Stomach (tissue), 4 donors: Measurements from ENCODE around the gene SH3YL1.

Experiments
- EP300 ChIP-seq: sonication (generic); formaldehyde crosslinking; IDR thresholded peaks from one replicate; pipeline ENCODE4 v1.6.1; 2017; ENCODE audit warnings: antibody characterized with exemption
- TF ChIP-seq, protein P1 (sequence below), 7 experiments: fragments of 450-650 bp in 4 of 7; fragments of 200-600 bp in 3 of 7; sonication (generic) in 3 of 7; IDR thresholded peaks; one replicate each; pipeline ENCODE4 v1.5.1; 2016 to 2019; ENCODE audit warnings: antibody characterized with exemption in 7 of 7, control low read depth in 2 of 7, mild to moderate bottlenecking in 1 of 7

DNA sequence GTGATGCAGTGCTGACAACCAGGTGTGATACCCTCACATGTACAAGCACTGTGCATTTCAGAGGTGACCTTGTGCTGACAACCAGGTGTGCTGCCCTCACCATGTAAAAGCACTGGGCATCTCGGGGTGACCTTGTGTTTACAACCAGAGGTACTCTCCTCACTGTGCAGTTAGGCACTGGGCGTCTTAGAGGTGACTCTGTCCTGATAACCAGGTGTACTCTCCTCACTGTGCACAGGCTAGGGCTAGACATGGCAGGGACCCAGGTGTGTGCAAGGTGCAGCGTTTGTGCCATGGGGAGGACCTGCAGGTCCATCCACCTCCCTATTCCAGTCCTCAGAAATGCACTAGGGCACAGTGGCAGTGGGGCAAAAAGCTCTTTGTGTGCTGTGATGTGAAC is 32.5 kb upstream of the SH3YL1 start:
- TF ChIP-seq EP300 = no peak
- TF ChIP-seq, protein P1, sequence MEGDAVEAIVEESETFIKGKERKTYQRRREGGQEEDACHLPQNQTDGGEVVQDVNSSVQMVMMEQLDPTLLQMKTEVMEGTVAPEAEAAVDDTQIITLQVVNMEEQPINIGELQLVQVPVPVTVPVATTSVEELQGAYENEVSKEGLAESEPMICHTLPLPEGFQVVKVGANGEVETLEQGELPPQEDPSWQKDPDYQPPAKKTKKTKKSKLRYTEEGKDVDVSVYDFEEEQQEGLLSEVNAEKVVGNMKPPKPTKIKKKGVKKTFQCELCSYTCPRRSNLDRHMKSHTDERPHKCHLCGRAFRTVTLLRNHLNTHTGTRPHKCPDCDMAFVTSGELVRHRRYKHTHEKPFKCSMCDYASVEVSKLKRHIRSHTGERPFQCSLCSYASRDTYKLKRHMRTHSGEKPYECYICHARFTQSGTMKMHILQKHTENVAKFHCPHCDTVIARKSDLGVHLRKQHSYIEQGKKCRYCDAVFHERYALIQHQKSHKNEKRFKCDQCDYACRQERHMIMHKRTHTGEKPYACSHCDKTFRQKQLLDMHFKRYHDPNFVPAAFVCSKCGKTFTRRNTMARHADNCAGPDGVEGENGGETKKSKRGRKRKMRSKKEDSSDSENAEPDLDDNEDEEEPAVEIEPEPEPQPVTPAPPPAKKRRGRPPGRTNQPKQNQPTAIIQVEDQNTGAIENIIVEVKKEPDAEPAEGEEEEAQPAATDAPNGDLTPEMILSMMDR (IDR thresholded peaks at IDR 0.05) = no peak
